GM10847 (cell line): ENCODE data around the gene ADGRE2.

Experiments used
- POLR2A ChIP-seq: IDR thresholded peaks from 2 replicates; pipeline ENCODE4 v1.6.1; 2011; ENCODE audit not compliant: insufficient read length; ENCODE audit errors: extremely low read depth

The ADGRE2 gene

DNA sequence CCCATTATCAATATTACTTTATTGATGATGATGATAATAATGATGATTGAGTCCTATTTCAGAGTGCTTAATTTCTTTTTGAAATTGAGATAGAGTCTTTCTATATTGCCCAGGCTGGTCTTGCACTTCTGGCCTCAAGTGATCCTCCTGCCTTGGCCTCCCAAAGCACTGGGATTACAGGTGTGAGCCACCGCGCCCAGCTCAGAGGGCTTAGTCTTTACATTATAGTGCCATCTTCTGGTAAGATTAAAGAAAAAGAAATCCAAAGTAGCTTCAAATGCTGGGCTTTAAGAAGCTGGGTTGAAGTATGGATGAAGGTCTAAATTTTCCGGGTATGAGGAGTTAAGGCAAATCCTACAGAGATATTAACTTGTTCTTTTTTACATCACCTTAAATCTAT, 91.9 kb downstream of the ADGRE2 start:
- TF ChIP-seq POLR2A = no peak

DNA sequence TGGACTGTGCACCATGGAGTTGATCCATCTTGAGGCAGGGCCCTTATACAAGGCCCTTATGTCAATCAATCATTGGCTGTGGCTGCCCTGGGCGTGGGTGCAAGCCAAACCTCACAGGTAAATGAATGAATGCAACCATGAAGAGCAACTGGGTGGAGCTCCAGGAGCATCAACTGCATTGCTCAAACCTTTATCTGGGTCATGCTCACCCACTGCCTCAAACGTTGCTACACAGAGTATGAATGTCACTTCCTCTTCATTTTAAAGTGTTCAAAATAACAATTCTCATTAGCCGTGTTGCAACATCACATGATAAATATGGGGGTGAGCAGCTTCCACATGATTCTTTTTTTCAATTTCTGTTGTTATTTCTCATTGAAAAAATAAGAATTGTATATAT, 94.9 kb downstream of the ADGRE2 start:
- TF ChIP-seq POLR2A = no peak
